ENCODE results near the gene PXDN.
A peak's percentile ranks its signal among the peaks of the same experiment; 100 is the strongest.
"Not testable (repeated sequence)": the region's sequence is repeated elsewhere in the genome, so short reads cannot be mapped to it uniquely, and the experiment has no call there.

Gene PXDN

GRCh38 chr2:1736045-1736444 is 8.3 kb downstream of the PXDN start:
- peaks cover 86% of the 10 kb centered on the region for H3K36me3 Mint-ChIP-seq (ENCODE audit: low read depth)
- no peak overlapping the region for H3K4me3 Mint-ChIP-seq
- TF ChIP-seq, protein P1, sequence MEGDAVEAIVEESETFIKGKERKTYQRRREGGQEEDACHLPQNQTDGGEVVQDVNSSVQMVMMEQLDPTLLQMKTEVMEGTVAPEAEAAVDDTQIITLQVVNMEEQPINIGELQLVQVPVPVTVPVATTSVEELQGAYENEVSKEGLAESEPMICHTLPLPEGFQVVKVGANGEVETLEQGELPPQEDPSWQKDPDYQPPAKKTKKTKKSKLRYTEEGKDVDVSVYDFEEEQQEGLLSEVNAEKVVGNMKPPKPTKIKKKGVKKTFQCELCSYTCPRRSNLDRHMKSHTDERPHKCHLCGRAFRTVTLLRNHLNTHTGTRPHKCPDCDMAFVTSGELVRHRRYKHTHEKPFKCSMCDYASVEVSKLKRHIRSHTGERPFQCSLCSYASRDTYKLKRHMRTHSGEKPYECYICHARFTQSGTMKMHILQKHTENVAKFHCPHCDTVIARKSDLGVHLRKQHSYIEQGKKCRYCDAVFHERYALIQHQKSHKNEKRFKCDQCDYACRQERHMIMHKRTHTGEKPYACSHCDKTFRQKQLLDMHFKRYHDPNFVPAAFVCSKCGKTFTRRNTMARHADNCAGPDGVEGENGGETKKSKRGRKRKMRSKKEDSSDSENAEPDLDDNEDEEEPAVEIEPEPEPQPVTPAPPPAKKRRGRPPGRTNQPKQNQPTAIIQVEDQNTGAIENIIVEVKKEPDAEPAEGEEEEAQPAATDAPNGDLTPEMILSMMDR (IDR thresholded peaks at IDR 0.05; ENCODE audit: unreplicated experiment in 3 of 3), result no peak
- H3K27ac Mint-ChIP-seq, result peak overlapping the region in 2 of 3 experiments; percentile 42 to 65
- H3K4me1 Mint-ChIP-seq, result peaks cover 48% of the 10 kb centered on the region
- peaks cover 29% of the 10 kb centered on the region for H3K9me3 Mint-ChIP-seq
- H3K27me3 Mint-ChIP-seq (ENCODE audit: low read depth), result no peaks in the 10 kb centered on the region

DNA sequence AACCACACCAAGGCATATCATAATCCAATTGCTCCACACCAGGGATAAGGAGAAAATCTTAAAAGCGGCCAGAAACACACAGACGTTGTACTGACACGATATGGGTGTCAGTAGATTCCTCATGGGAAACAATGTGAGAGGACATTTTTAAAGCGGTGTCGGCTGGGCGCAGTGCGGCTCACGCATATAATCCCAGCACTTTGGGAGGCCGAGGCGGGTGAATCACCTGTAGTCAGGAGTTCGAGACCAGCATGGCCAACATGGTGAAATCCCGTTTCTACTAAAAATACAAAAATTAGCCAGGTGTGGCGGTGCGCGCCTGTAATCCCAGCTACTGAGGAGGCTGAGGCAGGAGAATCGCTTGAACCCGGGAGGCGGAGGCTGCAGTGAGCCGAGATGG is 11.0 kb downstream of the PXDN start:
- peaks cover 72% of the 10 kb centered on the region for H3K36me3 Mint-ChIP-seq (ENCODE audit: low read depth)

DNA sequence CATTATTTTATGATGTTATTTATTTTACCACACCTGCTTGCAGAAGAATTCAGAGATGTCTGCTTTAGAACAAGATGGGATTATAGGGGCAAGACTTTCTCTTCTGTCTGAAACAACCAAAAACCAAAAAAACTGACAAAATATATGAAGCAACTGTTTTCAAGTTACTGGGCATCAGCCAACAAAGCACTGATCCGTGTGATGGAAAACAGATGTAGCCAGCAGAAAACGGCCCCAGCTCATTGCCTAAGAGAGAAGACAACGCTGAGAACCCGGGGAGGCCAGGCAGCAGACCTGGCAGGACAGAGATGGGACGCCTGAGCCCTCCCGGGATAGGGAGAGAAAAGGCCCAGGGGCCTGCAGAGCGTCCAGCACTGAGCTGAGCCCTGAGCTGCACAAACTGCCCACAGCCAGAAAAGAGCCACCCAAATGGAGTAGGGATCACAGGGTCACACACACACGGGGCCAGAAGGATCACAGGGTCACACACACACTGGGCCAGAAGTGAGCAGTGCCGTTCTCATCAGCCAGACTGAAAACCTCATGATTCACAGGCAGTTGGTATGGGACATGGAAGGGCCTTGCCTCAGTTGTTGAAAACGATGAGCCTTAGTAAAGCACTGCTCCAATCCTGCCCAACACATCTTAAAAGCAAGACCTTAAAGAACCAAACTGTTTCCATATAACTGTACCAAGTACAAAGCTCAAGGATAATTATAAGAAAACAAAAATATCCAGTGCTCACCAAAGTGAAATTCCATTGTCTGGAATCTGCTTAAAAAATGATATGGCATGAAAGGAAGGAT is 12.1 kb downstream of the PXDN start:
- Mint-ChIP-seq H3K4me1 (peaks cover 64% of the 10 kb centered on the region), H3K4me3 (peak overlapping the region; percentile 45 to 53 (median 47)), H3K9me3 (peaks cover 29% of the 10 kb centered on the region), H3K36me3 (ENCODE audit: low read depth) (peaks cover 60% of the 10 kb centered on the region), H3K27ac (peak overlapping the region; percentile 83 to 96 (median 94)), H3K27me3 (ENCODE audit: low read depth) (no peaks in the 10 kb centered on the region)
- TF ChIP-seq, protein P1 (IDR thresholded peaks at IDR 0.05; ENCODE audit: unreplicated experiment in 3 of 3), result no peak

More for the DNA sequence above, 11.0 kb downstream of the PXDN start:
- not testable (repeated sequence) for H3K27ac Mint-ChIP-seq; H3K4me3 Mint-ChIP-seq; H3K27me3 Mint-ChIP-seq (ENCODE audit: low read depth)
- H3K4me1 Mint-ChIP-seq, result peaks cover 55% of the 10 kb centered on the region
- H3K9me3 Mint-ChIP-seq, result peaks cover 29% of the 10 kb centered on the region

- Mint-ChIP-seq H3K9me3 (peaks cover 29% of the 10 kb centered on the region), H3K4me1 (peaks cover 69% of the 10 kb centered on the region), H3K27me3 (ENCODE audit: low read depth) (no peaks in the 10 kb centered on the region), H3K36me3 (ENCODE audit: low read depth) (peaks cover 60% of the 10 kb centered on the region), H3K27ac (peak overlapping the region; percentile 83 to 96 (median 94)), H3K4me3 (peak overlapping the region in 1 of 3 experiments; percentile 45)
- TF ChIP-seq, protein P1 (IDR thresholded peaks at IDR 0.05; ENCODE audit: unreplicated experiment in 3 of 3), result no peak
These were observed 12.8 kb downstream of the PXDN start for GRCh38 chr2:1731447-1731962.

DNA sequence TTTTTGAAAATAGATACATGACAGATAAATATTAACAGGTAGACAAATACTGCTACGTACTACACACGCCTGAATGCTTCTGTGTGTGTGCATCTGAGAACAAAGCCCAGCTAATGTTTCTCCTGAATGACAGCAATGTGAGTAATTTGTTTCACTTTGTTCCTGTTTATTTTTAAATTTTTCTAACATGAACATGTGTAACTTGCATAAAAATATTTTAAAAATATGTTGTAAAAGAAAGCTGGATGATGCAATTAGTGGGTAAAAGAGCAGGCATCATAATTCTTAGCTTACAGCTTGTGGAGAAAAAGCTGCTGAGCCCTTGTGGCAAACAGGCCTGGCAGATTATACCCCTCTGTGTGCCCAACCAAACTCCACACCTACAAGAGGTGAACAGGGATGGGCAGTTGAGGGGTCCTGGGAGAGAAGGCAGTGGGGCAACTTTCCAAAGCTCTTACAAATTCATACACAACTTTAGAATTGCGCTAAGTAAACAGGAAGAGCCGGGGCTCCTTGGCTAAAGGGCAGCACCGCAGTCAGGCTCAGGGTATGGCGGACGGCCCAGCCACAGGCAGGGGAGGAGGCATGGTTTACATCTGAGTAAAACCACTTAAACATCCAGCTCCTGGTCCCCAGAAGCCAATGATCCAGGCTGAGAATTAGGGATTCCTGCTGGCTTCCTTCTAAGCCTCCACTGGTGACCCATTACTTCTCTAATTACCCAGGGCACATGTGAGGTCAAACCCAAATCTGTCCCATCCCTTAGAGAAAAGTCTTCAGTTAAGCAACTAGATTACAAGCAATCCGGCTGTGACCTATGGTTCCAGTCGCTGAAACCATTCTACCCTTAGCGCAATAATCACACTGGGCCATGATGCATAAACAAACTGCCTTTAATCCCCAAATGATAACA is 14.0 kb downstream of the PXDN start:
- Mint-ChIP-seq H3K27me3 (ENCODE audit: low read depth) (no peaks in the 10 kb centered on the region), H3K4me3 (peak overlapping the region; percentile 4 to 59 (median 11)), H3K27ac (peak overlapping the region; percentile 73 to 91 (median 83)), H3K4me1 (peaks cover 62% of the 10 kb centered on the region), H3K9me3 (peaks cover 18% of the 10 kb centered on the region), H3K36me3 (ENCODE audit: low read depth) (peaks cover 48% of the 10 kb centered on the region)
- TF ChIP-seq, protein P1 (IDR thresholded peaks at IDR 0.05; ENCODE audit: unreplicated experiment in 3 of 3), result no peak

GRCh38 chr2:1729242-1729641 is 15.1 kb downstream of the PXDN start:
- Mint-ChIP-seq H3K27ac (peak overlapping the region; percentile 73 to 85 (median 83)), H3K4me3 (peak overlapping the region; percentile 43 to 71 (median 56)), H3K27me3 (ENCODE audit: low read depth) (no peaks in the 10 kb centered on the region), H3K4me1 (peaks cover 63% of the 10 kb centered on the region), H3K9me3 (peaks cover 14% of the 10 kb centered on the region), H3K36me3 (ENCODE audit: low read depth) (peaks cover 38% of the 10 kb centered on the region)
- TF ChIP-seq, protein P1 (IDR thresholded peaks at IDR 0.05; ENCODE audit: unreplicated experiment in 3 of 3), result no peak

Measured in nephron (organoid).